GM19467 (cell line): Measurements from ENCODE around the gene CKS2.
"Not testable (repeated sequence)": the region's sequence is repeated elsewhere in the genome, so short reads cannot be mapped to it uniquely, and the experiment has no call there.

Experiments used
- ATAC-seq: cut with Tn5 transposase; IDR thresholded peaks from one replicate; pipeline ENCODE4 v1.9.1; 2021; ENCODE audit warnings: mild to moderate bottlenecking, moderate library complexity; ENCODE audit not compliant: unreplicated experiment

Gene CKS2

DNA sequence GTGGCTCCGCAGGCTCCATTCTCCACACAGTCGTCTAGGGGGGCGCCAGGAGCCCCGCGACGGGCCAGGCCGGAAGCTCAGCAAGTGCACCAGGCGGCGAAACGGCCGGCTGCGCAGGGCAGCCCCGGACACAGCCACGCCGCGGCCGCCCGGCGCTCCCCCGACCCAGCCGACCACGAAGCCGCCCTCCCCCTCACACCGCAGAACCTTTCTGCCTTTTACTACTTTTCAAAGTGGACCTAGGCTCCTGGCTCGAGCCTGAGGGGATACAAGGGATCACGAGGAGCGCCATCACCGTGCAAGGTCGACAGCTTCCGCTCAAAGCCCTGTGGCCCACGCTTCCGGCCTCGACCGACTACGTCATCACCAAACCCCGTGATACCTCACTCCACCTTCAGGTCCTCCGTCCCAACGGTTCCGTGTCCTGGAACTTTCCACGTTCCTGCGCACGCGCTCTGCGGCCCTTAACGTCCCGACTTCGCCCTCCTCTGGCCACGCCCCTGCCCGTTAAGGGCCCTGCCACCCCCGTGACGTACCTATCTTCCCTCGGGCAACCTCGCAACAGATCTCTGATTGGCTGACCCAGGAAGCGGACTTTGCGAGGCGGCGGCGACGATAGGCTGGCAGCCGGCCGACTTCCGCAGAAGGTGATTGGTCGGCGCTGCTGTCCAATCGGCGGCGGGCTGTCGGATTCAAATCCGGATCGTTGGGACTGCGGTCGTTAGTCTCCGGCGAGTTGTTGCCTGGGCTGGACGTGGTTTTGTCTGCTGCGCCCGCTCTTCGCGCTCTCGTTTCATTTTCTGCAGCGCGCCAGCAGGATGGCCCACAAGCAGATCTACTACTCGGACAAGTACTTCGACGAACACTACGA, at the start of gene CKS2:
Gene CKS2 (plus strand): TSS at position 721 of the 871 bp plus-strand sequence. CDS start 98 bp downstream, at position 819.
- ATAC-seq = peak; percentile 91

DNA sequence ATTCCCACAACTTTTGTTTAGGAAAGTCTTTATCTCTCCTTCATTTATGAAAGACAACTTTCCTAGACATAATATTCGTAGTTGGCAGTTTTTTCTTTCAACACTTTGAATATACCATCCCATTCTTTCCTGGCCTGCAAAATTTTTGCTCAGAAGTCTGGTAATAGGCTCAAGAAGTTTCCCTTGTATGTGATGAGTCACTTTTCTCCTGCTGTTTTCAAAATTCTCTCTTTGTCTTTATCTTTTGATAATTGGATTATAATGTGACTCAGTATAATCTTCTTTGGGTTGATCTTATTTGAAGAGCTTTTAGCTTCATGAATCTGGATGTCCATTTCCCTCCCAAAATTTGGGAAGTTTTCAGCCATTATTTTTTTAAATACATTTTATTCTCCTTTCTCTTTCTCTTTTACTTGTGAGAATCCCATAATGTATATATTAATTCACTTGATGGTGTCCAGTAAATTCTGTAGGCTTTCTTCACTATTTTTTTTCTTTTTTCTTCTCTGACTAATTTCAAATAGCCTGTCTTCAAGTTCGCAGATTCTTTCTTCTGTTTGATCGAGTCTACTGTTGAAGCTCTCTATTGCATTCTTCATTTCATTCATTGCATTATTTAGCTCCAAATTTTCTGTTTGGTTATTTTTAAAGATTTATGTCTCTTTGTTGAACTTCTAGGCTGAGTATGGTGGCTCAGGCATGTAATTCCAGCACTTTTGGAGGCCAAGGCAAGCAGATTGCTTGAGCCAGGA, 37.3 kb upstream of the CKS2 start:
- no peak for ATAC-seq

DNA sequence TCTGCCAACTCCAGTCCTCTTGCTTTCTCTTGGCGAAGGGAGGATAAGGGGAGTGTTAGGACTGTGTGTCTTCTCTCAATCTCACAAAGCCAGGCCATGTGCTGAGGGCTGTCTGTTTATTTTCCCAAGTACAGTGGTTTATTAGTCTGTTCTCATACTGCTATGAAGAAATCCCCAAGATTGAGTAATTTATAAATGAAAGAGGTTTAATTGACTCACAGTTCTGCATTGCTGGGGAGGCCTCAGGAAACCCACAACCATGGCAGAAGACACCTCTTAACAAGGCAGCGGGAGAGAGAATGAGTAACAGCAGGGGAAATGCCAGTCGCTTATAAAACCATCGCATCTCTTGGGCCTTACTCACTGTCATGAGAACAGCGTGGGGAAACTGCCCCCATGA, 36.2 kb upstream of the CKS2 start:
- no peak for ATAC-seq

DNA sequence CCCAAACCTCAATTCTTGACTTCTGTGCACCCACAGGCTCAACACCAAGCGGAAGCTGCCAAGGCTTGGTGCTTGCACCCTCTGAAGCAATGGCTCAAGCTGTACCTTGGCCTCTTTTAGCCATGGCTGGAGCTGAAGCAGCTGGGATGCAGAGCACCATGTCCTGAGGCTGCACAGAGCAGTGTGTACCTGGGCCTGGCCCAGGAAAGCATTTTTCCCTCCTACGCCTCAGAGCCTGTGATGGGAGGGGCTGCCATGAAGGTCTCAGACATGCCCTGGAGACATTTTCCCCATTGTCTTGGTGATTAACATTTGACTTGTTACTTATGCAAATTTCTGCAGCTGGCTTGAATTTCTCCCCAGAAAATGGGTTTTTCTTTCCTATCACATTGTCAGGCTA, 35.0 kb upstream of the CKS2 start:
- ATAC-seq = not testable (repeated sequence)

DNA sequence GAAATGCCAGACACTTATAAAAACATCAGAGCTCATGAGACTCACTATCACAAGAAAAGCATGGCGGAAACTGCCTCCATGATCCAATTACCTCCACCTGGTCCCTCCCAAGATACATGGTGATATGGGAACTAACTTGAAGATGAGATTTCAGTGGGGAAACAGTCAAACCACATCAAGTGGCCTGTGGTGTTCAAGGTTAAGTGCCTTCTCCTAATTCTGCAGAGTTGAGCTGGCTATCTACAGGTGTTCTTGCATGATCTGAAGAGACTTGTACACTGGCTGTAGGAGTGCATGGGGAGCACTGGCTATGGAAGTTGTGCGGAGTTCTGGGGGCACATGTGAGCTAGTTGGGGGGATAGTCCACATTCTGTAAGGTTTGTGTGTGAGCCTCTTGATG, 34.0 kb upstream of the CKS2 start:
- no peak for ATAC-seq

DNA sequence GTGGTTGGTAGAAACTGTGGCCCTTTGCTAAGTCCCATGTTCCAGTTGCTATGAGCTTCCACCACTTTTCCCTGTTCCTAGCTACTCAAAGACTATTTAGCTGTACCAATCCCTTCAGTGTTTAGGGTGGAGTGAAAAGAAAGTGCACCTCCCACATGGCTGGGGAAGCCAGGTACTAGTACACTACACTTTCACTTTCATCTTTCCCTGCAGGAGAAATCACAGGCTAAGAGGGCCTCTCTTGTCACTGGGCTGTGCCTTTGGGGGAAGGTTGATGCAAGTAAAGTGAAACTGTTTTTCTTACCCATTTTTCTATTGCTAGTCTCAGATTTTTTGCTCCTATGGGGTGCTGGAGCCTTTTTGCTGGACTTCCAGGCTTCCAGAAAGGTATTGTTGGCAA, 33.5 kb upstream of the CKS2 start:
- ATAC-seq = no peak

DNA sequence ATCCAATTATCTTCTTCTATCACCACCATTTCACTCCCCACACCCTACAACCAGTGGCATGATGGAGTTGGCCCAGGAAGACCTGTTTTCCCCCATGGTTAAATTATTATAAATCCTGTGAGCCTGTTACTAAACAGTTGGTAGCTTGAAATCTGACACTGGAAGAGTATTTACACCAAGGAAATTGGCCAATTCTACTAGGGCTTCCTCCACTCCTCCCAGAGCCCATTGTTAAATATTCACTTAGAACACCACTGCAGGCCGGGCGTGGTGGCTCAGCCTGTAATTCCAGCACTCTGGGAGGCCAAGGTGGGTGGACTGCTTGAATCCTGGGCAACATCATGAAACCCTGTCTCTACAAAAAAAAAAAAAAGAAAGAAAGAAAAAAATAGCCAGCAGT, 32.4 kb upstream of the CKS2 start:
- no peak for ATAC-seq

DNA sequence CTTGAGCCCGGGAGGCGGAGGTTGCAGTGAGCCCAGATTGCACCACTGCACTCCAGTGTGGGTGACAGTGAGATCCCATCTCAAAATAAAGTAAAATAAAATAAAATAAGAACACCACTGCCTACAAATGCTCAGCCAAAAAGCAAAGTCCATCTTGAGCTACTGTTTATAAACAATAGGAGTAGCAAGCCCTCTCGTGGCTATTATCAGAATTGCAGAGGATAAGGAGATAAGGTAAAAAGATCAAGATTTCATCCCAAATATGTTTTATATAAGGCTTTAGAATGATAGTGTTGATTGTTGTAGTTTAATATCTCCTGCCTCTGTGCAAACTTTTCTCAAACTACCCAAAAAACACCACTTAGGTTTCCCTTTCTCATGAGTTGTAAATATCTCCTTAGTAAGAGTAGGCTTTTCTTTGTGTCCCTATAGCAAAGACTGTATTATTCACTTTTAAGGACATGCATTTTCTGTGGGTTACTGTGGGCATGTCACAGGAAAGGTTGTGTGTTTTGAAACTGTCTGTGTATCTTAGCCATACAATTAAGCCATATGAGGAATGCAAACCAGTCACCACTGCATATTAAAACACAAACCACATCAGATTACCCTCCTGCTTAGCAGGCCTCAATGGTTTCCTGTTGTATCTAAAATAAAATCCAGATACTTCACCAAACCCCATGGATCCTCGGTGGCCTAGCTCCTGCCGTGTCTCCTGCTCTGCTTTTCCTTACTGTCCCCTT, 31.8 kb upstream of the CKS2 start:
- ATAC-seq = no peak

DNA sequence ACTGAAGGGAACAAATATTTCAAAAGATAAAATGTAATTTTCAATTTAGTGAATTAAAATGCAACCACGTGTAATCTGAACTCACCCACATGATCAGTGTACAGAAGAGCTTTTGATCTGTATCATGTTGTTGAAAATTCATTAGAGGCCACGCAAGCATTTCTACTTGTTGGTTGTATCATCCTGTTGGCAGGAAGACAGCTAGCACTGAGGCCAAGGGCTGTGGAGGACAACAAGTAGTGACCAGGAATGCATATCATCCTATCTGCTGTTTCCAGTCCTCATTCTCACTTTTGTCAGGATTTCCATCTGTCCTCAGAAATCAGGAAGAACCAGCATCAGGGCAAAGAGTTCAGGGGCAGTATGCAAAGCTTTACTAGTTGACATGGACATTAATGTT, 29.9 kb upstream of the CKS2 start:
- no peak for ATAC-seq

DNA sequence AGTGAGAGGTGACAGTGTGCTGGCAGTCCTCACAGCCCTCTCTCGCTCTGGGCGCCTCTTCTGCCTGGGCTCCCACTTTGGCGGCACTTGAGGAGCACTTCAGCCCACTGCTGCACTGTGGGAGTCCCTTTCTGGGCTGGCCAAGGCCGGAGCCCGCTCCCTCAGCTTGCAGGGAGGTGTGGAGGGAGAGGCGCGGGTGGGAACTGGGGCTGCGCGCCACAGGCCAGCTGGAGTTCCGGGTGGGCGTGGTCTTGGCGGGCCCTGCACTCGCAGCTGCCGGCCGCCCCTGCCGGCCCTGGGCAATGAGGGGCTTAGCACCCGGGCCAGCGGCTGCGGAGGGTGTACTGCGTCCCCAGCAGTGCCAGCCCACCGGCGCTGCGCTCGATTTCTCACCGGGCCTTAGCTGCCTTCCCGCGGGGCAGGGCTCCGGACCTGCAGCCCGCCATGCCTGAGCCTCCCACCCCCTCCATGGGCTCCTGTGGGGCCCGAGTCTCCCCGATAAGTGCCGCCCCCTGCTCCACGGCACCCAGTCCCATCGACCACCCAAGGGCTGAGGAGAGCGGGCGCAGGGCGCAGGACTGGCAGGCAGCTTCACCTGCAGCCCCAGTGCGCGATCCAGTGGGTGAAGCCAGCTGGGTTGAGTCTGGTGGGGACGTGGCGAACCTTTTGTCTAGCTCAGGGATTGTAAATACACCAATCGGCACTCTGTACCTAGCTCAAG, 28.6 kb upstream of the CKS2 start:
- not testable (repeated sequence) for ATAC-seq

DNA sequence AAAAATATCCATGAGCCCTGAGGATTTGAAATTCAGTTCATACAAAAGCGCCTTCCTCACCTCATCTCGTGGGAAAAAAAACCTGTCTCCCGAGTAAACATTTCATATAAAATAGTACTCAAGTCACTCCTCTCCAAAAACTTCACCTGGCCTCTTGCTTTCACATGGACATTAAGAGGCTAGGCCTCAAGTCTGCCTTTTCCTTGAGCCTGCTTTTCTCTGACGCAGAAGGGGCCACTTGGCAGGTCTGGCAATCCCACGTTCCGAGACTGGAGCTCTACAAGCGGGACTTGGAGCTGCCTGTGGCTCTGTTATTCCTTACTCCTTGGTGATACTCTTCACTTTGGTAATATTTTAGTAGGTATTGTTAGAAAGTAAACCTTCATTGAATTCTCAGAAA, 26.9 kb upstream of the CKS2 start:
- no peak for ATAC-seq

DNA sequence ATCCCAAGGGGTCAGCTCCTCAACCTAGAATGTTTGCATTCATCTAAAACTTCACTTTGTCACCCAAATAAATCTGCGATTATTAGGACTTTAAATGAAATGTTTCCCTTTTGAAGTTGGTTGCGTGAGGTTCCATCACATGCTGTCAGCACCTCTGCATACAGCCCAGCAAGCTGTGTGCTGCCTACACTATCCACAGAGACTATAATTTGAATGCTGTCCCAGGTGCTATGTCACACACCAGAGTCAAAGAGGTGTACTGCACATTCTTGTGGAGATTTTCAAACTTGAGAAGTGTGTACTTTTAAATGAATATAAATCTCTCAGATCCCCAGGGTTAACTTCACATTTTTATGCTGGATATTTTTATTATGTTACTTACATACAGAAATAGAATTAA, 19.3 kb upstream of the CKS2 start:
- ATAC-seq = no peak

DNA sequence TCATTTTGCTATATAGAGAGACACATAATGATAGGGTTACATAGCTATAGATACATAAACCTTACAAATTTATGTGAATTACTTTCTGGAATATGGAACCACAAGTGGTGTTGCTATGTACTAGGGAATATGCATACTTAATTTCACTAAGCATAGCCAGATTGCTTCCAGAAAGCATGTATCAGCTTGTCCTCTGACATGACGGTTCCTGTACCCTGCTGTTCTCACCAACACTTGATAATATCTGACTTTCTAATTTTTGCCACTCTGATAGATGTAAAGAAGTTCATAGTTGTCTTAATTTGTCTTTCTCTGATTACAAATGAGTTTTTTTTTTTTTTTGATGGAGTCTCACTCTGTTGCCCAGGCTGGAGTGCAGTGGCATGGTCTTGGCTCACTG, 18.0 kb upstream of the CKS2 start:
- ATAC-seq = no peak

DNA sequence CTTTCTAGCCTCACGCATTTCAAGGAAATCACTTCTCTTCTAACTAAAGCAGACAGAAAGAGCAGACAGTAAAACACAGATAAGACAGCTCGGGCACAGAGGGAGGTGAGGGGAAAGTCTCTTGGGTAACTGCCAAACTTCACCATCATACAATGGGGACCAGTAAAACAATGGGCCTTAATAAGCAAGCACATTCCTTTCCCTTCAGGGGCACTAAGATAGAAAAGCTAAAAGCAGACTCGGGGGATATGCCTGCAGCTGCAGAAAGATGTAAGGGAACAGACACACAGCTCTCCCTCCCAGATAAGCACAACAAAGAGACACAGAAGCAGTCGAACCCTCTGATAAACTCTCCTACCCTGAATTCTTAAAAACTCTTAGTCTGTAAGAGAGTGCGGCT, 15.6 kb upstream of the CKS2 start:
- no peak for ATAC-seq

DNA sequence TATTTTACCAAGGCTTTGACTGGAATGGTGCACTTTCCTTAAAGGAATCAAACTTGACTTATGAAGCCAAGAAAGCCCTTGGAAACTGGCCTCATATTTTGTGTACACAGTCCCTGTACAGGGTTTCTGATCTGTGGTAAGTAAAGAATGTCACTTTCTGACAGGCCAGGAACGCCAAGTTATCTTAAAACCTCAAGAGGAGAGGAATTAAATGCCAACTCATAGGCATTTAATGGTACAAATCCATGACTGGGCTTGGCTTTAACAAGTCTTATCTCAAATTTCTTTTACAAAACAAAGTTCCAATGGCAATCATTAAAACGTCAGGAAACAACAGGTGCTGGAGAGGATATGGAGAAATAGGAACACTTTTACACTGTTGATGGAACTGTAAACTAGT, 9.0 kb upstream of the CKS2 start:
- not testable (repeated sequence) for ATAC-seq

DNA sequence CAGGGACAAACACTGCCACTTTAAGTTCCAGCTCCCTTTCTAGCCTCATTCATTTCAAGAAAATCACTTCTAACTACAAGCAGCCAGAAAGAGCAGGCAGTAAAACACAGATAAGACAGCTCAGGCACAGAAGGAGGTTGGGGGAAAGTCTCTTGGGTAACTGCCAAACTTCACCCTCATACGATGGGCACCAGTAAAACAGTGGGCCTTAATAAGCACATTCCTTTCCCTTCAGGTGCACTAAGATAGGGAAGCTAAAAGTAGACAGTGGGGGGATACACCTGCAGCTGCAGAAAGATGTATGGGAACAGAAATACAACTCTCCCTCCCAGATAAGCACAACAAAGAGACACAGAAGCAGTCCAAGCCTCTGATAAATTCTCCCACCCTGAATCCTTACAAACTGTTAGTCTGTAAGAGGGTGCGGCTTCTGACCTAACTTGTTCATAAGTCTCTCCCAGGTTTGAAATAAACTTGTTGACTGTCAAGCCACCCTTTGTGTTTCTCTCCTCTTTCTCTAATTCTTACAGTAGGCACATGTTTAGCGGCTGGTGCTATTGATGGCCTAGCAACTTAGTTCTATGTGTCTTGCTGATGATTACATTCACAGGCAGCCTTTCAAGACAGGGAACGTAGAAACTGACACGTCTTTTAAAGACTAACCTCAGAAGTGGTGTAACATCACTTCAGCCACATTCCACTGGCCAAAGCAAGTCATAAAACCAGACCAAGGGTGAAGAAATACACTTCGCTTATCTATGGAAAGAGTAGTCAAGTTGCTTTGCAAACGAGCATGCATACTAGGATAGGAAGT, 6.8 kb upstream of the CKS2 start:
- no peak for ATAC-seq

DNA sequence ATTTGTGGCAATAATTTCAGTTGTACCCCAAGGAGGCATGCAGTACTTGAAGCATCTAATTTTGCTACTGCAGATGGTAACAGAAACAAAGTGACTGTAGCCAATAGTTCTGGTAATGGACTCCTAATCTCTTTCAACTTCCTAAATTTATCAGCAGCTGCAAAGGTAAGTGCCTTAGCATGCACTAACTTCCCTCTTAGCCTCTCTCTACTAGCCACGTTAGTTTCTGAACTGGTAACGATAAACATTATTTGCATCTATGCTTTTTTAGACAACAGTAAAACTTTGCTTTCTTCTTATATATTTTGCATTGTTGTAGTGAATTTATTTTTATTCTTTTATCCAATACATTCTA, 6.2 kb upstream of the CKS2 start:
- ATAC-seq = no peak

DNA sequence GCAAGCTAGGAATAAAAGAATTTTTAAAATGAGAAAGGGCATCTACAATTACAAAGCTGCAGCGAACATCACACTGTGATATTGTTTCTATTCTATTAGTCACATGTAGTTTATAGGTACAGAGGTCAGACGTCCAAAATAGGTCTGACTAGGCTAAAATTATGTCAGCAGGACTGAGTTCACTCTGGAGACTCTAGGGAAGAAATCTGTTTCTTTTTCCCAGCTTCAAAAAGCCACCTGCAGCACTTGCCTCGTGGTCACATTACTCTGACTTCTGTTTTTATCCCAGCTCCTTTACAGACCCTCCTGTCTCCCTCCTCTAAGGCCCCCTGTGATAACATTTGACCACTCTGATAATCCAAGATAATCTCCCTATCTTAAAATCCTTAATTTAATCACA, 5.1 kb upstream of the CKS2 start:
- ATAC-seq = no peak

DNA sequence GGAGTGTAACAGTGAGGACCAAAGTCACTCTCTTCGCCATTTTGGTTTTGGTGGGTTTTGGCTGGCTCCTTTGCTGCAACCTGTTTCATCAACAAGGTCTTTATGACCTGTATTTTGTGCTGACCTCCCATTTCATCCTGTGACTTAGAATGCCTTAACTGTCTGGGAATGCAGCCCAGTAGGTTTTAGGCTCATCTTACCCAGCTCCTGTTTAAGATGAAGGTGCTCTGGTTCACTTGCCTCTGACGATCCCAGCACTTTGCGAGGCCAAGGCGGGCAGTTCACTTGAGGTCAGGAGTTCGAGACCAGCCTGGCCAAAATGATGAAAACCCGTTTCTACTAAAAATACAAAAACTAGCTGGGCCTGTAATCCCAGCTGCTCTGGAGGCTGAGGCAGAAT, 1.8 kb upstream of the CKS2 start:
- ATAC-seq = no peak
